HUDEP-2 (cell line): ENCODE measurements around the gene RASAL3.
"Not testable (repeated sequence)": the region's sequence is repeated elsewhere in the genome, so short reads cannot be mapped to it uniquely, and the experiment has no call there.

Experiments used
- DNase-seq, 76 experiments: peaks; one replicate each; lab custom pipeline; 2025; ENCODE audit not compliant: unreplicated experiment in 76 of 76; lab: John Stamatoyannopoulos, UW

The RASAL3 gene

GRCh38 chr19:15421721-15422260 is 42.6 kb downstream of the RASAL3 start:
- DNase-seq, result peak in 48 of 76 experiments; percentile 18 to 74 (median 40)

GRCh38 chr19:15421136-15421695 is 43.1 kb downstream of the RASAL3 start:
- no peak for DNase-seq

GRCh38 chr19:15419413-15420025 is 44.8 kb downstream of the RASAL3 start:
- DNase-seq, result peak in 3 of 76 experiments; percentile 12 to 59 (median 17)

- DNase-seq, result peak; percentile 99 to 100 (median 100)
These were observed 45.5 kb downstream of the RASAL3 start, which contains the start of gene AKAP8L for GRCh38 chr19:15418579-15419412. Gene AKAP8L (minus strand): TSS chr19:15418988. CDS start chr19:15418923, 65 bp downstream.

GRCh38 chr19:15418231-15418578 is 46.1 kb downstream of the RASAL3 start:
- peak in 2 of 76 experiments; percentile 31 to 44 for DNase-seq

GRCh38 chr19:15417699-15418098 is 46.6 kb downstream of the RASAL3 start:
- peak in 5 of 76 experiments; percentile 14 to 25 (median 19) for DNase-seq

GRCh38 chr19:15412832-15413231 is 51.5 kb downstream of the RASAL3 start:
- DNase-seq, result no peak

GRCh38 chr19:15411351-15411750 is 53.0 kb downstream of the RASAL3 start:
- DNase-seq, result not testable (repeated sequence)

- DNase-seq, result no peak
These were observed 59.5 kb downstream of the RASAL3 start for GRCh38 chr19:15404780-15405211.

- peak in 63 of 76 experiments; percentile 17 to 85 (median 59) for DNase-seq
These were observed 60.1 kb downstream of the RASAL3 start for GRCh38 chr19:15404097-15404779.

GRCh38 chr19:15403151-15403531 is 61.2 kb downstream of the RASAL3 start:
- no peak for DNase-seq

GRCh38 chr19:15402411-15403150 is 61.8 kb downstream of the RASAL3 start:
- DNase-seq, result peak in 75 of 76 experiments; percentile 82 to 99 (median 96)
